A549 (cell line): ENCODE data around the gene ANKRD29. TPM values are rescaled to one million over a fixed set of nuclear protein-coding genes. Genes with fewer than 3 reads are reported as not detected.

ENCODE experiments used
- ATAC-seq, 2 experiments: fragments of 200-7000 bp in 1 of 2; fragments of >200 bp in 1 of 2; cut with Nextera tagmentation in 1 of 2; cut with Tn5 transposase in 1 of 2; 3 replicates each; pipeline versions ENCODE4 v1.8.0 to v1.9.1; 2018 to 2020; ENCODE audit warnings: mild to moderate bottlenecking in 1 of 2, moderate library complexity in 1 of 2
- CTCF ChIA-PET: fragments of 300-600 bp; sonication (Branson Sonifier 250); formaldehyde crosslinking; extraction: SDS; loops from one replicate; lab custom pipeline; 2021; ENCODE audit warnings: antibody characterized with exemption, inconsistent platforms; lab: Yijun Ruan, JAX
- POLR2A ChIA-PET: fragments of 350-600 bp; formaldehyde crosslinking; extraction: SDS; loops from one replicate; lab custom pipeline; 2021; ENCODE audit warnings: antibody characterized with exemption, inconsistent platforms; lab: Yijun Ruan, JAX
- DNase-seq, 2 experiments: peaks; one replicate each; pipeline versions ENCODE4 v3.0.0 to v3.0.0-alpha.2; 2011 to 2016; ENCODE audit warnings: low read depth in 1 of 2, low spot score in 1 of 2
- FAIRE-seq: peaks from 2 replicates; lab custom pipeline; 2011; peaks lifted over from hg19 to GRCh38; lab: Jason Lieb, UNC
- H3K27ac ChIP-seq, 2 experiments: fragments of >200 bp; sonication (Bioruptor Twin); formaldehyde crosslinking; 3 replicates each; pipeline ENCODE4 v1.5.1; 2016 to 2017
- H3K4me1 ChIP-seq: fragments of >200 bp; sonication (Bioruptor Twin); formaldehyde crosslinking; 3 replicates; pipeline ENCODE4 v1.6.1; 2016
- H3K4me2 ChIP-seq: fragments of >200 bp; sonication (Bioruptor Twin); formaldehyde crosslinking; 3 replicates; pipeline ENCODE4 v1.6.1; 2016
- H3K4me3 ChIP-seq: fragments of >200 bp; sonication (Bioruptor Twin); formaldehyde crosslinking; 3 replicates; pipeline ENCODE4 v1.5.1; 2016
- H3K9me3 ChIP-seq: fragments of >200 bp; sonication (Bioruptor Twin); formaldehyde crosslinking; 3 replicates; pipeline ENCODE4 v1.6.1; 2016
- CBX8 ChIP-seq: fragments of 200-600 bp; sonication (generic); IDR thresholded peaks from 2 replicates; pipeline ENCODE4 v1.6.1; 2016
- CHD2 ChIP-seq: fragments of 150-350 bp; IDR thresholded peaks from 2 replicates; pipeline ENCODE4 v1.6.1; 2014; ENCODE audit warnings: low read length; ENCODE audit not compliant: partially characterized antibody
- EHF ChIP-seq: fragments of 250-450 bp; sonication (Bioruptor Pico); IDR thresholded peaks from 2 replicates; pipeline ENCODE4 v1.5.0; 2020; ENCODE audit warnings: mild to moderate bottlenecking
- EHMT2 ChIP-seq: fragments of 200-600 bp; sonication (generic); IDR thresholded peaks from 2 replicates; pipeline ENCODE4 v1.6.1; 2016; ENCODE audit warnings: antibody characterized with exemption, low read depth, mild to moderate bottlenecking, moderate library complexity
- FOSL2 ChIP-seq, 2 experiments: fragments of 450-650 bp in 1 of 2; fragments of >200 bp in 1 of 2; sonication (Bioruptor Twin) in 1 of 2; formaldehyde crosslinking; IDR thresholded peaks; 2 replicates each; pipeline versions ENCODE4 v1.5.0 to v1.6.1; 2016 to 2020; ENCODE audit warnings: mild to moderate bottlenecking in 1 of 2, moderate library complexity in 1 of 2
- FOXS1 ChIP-seq: fragments of 250-450 bp; sonication (Bioruptor Pico); IDR thresholded peaks from 2 replicates; pipeline ENCODE4 v1.5.0; 2020; ENCODE audit warnings: mild to moderate bottlenecking, moderate library complexity
- HOXB13 ChIP-seq: fragments of 250-450 bp; sonication (Bioruptor Pico); IDR thresholded peaks from 2 replicates; pipeline ENCODE4 v1.5.0; 2020; ENCODE audit warnings: low read depth, mild to moderate bottlenecking, moderate library complexity
- JUNB ChIP-seq: fragments of >200 bp; sonication (Bioruptor Twin); formaldehyde crosslinking; IDR thresholded peaks from 2 replicates; pipeline ENCODE4 v1.6.1; 2016
- KDM1A ChIP-seq: fragments of 200-600 bp; sonication (generic); IDR thresholded peaks from 2 replicates; pipeline ENCODE4 v1.6.1; 2016; ENCODE audit warnings: low read depth, mild to moderate bottlenecking
- MAFK ChIP-seq: fragments of 450-650 bp; IDR thresholded peaks from 2 replicates; pipeline ENCODE4 v1.6.1; 2014; ENCODE audit not compliant: partially characterized antibody
- MYC ChIP-seq: IDR thresholded peaks from 2 replicates; pipeline ENCODE4 v1.6.1; 2012; ENCODE audit warnings: mild to moderate bottlenecking, inconsistent platforms, low read length, improper control_type of control experiment, borderline replicate concordance
- NR3C1 ChIP-seq: fragments of >200 bp; sonication (Bioruptor Twin); formaldehyde crosslinking; IDR thresholded peaks from 3 replicates; pipeline ENCODE4 v1.6.1; 2017
- PBX3 ChIP-seq: IDR thresholded peaks from 2 replicates; pipeline ENCODE4 v1.6.1; 2012
- POLR2AphosphoS2 ChIP-seq: conservative IDR thresholded peaks from 2 replicates; pipeline ENCODE4 v1.6.1; 2012; ENCODE audit warnings: low read length, improper control_type of control experiment, inconsistent platforms
- RARB ChIP-seq: fragments of 250-450 bp; sonication (Bioruptor Pico); IDR thresholded peaks from 2 replicates; pipeline ENCODE4 v1.8.0; 2021; ENCODE audit warnings: mild to moderate bottlenecking, moderate library complexity
- RFX5 ChIP-seq: fragments of 450-650 bp; IDR thresholded peaks from 2 replicates; pipeline ENCODE4 v1.7.1; 2014; ENCODE audit warnings: antibody characterized with exemption, mild to moderate bottlenecking, moderate library complexity
- RNF2 ChIP-seq: fragments of 200-600 bp; sonication (generic); IDR thresholded peaks from 2 replicates; pipeline ENCODE4 v1.6.1; 2016; ENCODE audit warnings: low read depth, mild to moderate bottlenecking, antibody characterized with exemption, moderate library complexity, borderline replicate concordance
- SREBF2 ChIP-seq: fragments of 450-650 bp; IDR thresholded peaks from 2 replicates; pipeline ENCODE4 v1.6.1; 2014; ENCODE audit warnings: mild to moderate bottlenecking, moderate library complexity
- TFCP2L1 ChIP-seq: fragments of 250-450 bp; sonication (Bioruptor Pico); IDR thresholded peaks from 2 replicates; pipeline ENCODE4 v1.5.0; 2021; ENCODE audit warnings: mild to moderate bottlenecking
- TP53 ChIP-seq: fragments of 250-450 bp; sonication (Bioruptor Pico); IDR thresholded peaks from 2 replicates; pipeline ENCODE4 v1.5.0; 2021; ENCODE audit warnings: mild to moderate bottlenecking, moderate library complexity
- ZNF302 ChIP-seq: fragments of 250-450 bp; sonication (Bioruptor Pico); IDR thresholded peaks from 2 replicates; pipeline ENCODE4 v1.9.0; 2021; ENCODE audit warnings: inconsistent platforms, mild to moderate bottlenecking, moderate library complexity
- ZSCAN20 ChIP-seq: fragments of 250-450 bp; sonication (Bioruptor Pico); IDR thresholded peaks from 2 replicates; pipeline ENCODE4 v1.8.0; 2022; ENCODE audit warnings: mild to moderate bottlenecking, moderate library complexity
- WGBS: methylation state at CpG from one replicate; pipeline ENCODE4 v1.1.6; 2017; ENCODE audit errors: missing lambda C conversion rate; 5-methylcytosine and 5-hydroxymethylcytosine counted together
- polyA plus RNA-seq, 4 experiments: library from polyadenylated mRNA; depleted of rRNA in 3 of 4; stranded (reverse); fragments of >200 nt; fragmentation: RNase III in 1 of 4; extraction: RNeasy Plus Mini Kit Qiagen cat#74134 plus additional on column Dnase treatment in 1 of 4; gene quantifications; 2 replicates in 3 of 4; 3 replicates in 1 of 4; pipeline ENCODE4 v1.2.3, GENCODE V29; 2011 to 2017
- TF ChIP-seq, protein P1 (sequence below): IDR thresholded peaks from 2 replicates; pipeline ENCODE4 v1.6.1; 2012
- TF ChIP-seq, protein P2 (sequence below): fragments of 450-650 bp; IDR thresholded peaks from 2 replicates; pipeline ENCODE4 v1.6.1; 2014; ENCODE audit warnings: antibody characterized with exemption
- TF ChIP-seq, protein P3 (sequence below): fragments of >200 bp; sonication (Bioruptor Twin); formaldehyde crosslinking; IDR thresholded peaks from 3 replicates; pipeline ENCODE4 v1.6.1; 2016

The ANKRD29 gene
- polyA plus RNA-seq, 2 of the 4 experiments (the other 2 are of a cell fraction), result 12.4 to 25.4 TPM

GRCh38 chr18:23573626-23574431 lies 88.9 kb downstream of the ANKRD29 start:
- 52% methylated on average over 6 of the region's 6 CpGs for WGBS
- Histone ChIP-seq H3K27ac (peak overlapping the region in 1 of 2 experiments; percentile 21; a peak in 2 of 6 replicates), H3K4me2 (peak overlapping the region; percentile 46), H3K4me3 (no peak overlapping the region), H3K4me1 (peaks cover 15% of the 10 kb centered on the region; the same call in 2 of the 3 replicates), H3K9me3 (no peaks in the 10 kb centered on the region)
- no peak for DNase-seq
- ATAC-seq, result peak; percentile 34 to 49; a peak in 3 of 6 replicates
- TF ChIP-seq TP53, result no peak
- no peak for TF ChIP-seq KDM1A
- TF ChIP-seq ZNF302 (CRISPR knock-in tag), result no peak
- no peak for TF ChIP-seq NR3C1
- ChIA-PET POLR2A (no interaction called here), CTCF (interaction anchor here (0.7 kb wide), 1 partner anchor 282 kb away, joined by 3 read pairs; no protein-coding TSS in a partner anchor)
- no peak for FAIRE-seq

DNA sequence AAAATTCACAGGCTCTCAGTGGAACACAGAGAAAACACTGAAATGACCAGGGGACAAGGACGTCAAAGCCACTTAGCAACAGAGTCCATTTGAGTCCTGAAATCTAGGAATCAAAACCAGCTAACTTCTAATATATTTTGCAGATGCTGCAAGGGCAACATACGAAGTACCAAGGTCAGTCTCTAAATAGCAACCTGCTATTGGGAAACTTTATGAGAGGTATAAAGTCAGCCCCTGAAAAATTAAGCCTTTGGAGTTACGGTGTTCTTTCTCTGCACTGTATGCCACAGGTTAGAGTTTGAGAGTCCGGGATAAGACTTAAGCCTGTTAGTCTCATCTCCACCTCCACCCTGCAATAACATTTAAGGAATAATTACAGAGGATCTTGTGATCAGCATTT lies 89.7 kb downstream of the ANKRD29 start:
- WGBS, result 86% methylated on average over 4 of the region's 4 CpGs
- Histone ChIP-seq H3K27ac (no peak overlapping the region), H3K4me1 (peaks cover 15% of the 10 kb centered on the region; the same call in 2 of the 3 replicates), H3K4me2 (no peak overlapping the region), H3K9me3 (no peaks in the 10 kb centered on the region), H3K4me3 (no peak overlapping the region)
- POLR2A ChIA-PET, result no interaction called here
- TF ChIP-seq HOXB13 (CRISPR knock-in tag) (no peak), CHD2 (no peak), FOXS1 (CRISPR knock-in tag) (no peak), EHMT2 (no peak), ZNF302 (CRISPR knock-in tag) (no peak), EHF (no peak), RNF2 (no peak), FOSL2 (IDR thresholded peaks at IDR 0.05) (no peak), FOSL2 (CRISPR knock-in tag; IDR thresholded peaks at IDR 0.05) (no peak), MYC (no peak), JUNB (no peak), CBX8 (no peak), NR3C1 (no peak), RFX5 (no peak), TFCP2L1 (CRISPR knock-in tag) (no peak), SREBF2 (no peak), RARB (CRISPR knock-in tag) (no peak), POLR2AphosphoS2 (no peak)
- TF ChIP-seq, protein P1, sequence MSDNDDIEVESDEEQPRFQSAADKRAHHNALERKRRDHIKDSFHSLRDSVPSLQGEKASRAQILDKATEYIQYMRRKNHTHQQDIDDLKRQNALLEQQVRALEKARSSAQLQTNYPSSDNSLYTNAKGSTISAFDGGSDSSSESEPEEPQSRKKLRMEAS, result no peak
- TF ChIP-seq, protein P2, sequence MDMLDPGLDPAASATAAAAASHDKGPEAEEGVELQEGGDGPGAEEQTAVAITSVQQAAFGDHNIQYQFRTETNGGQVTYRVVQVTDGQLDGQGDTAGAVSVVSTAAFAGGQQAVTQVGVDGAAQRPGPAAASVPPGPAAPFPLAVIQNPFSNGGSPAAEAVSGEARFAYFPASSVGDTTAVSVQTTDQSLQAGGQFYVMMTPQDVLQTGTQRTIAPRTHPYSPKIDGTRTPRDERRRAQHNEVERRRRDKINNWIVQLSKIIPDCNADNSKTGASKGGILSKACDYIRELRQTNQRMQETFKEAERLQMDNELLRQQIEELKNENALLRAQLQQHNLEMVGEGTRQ, result no peak
- CTCF ChIA-PET, result interaction anchor here (1.6 kb wide), 1 partner anchor 131 kb away, joined by 4 read pairs; no protein-coding TSS in a partner anchor
- no peak for FAIRE-seq
- ATAC-seq, result no peak
- DNase-seq, result no peak

GRCh38 chr18:23572570-23572969 lies 90.1 kb downstream of the ANKRD29 start:
- POLR2A ChIA-PET, result no interaction called here
- DNase-seq, result no peak
- CTCF ChIA-PET, result interaction anchor here (1.6 kb wide), 1 partner anchor 131 kb away, joined by 4 read pairs; no protein-coding TSS in a partner anchor
- ATAC-seq, result no peak
- 79% methylated on average over 5 of the region's 5 CpGs for WGBS
- FAIRE-seq, result no peak
- H3K4me3 ChIP-seq, result no peak overlapping the region
- H3K27ac ChIP-seq, result no peak overlapping the region
- H3K4me2 ChIP-seq, result no peak overlapping the region
- H3K9me3 ChIP-seq, result no peaks in the 10 kb centered on the region
- H3K4me1 ChIP-seq, result peaks cover 15% of the 10 kb centered on the region; the same call in 2 of the 3 replicates
- no peak for TF ChIP-seq PBX3
- TF ChIP-seq, protein P3, sequence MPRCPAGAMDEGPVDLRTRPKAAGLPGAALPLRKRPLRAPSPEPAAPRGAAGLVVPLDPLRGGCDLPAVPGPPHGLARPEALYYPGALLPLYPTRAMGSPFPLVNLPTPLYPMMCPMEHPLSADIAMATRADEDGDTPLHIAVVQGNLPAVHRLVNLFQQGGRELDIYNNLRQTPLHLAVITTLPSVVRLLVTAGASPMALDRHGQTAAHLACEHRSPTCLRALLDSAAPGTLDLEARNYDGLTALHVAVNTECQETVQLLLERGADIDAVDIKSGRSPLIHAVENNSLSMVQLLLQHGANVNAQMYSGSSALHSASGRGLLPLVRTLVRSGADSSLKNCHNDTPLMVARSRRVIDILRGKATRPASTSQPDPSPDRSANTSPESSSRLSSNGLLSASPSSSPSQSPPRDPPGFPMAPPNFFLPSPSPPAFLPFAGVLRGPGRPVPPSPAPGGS, result no peak
- no peak for TF ChIP-seq ZSCAN20 (CRISPR knock-in tag)
- no peak for TF ChIP-seq MAFK
